Spleen (tissue), 11 donors: ENCODE results near the gene RNF225. TPM values are rescaled to one million over a fixed set of nuclear protein-coding genes. Genes with fewer than 3 reads are reported as not detected.

Experiments used
- DNase-seq: peaks from one replicate; pipeline ENCODE4 v3.0.0-alpha.2; 2020
- H3K27ac ChIP-seq, 8 donors: fragments of 200-600 bp; sonication (generic) in 7 of 8; 1 replicate in 4 of 8; 2 replicates in 4 of 8; pipeline versions ENCODE4 v1.5.0 to v1.8.0; 2016 to 2021; ENCODE audit warnings: inconsistent platforms in 4 of 8, mild to moderate bottlenecking in 4 of 8, moderate library complexity in 1 of 8
- H3K27me3 ChIP-seq, 7 donors: fragments of 200-600 bp; sonication (generic) in 6 of 7; replicated peaks in 1 of 7; 1 replicate in 4 of 7; 2 replicates in 3 of 7; pipeline versions ENCODE4 v1.5.0 to v1.8.0; 2016 to 2021; ENCODE audit warnings: inconsistent platforms in 3 of 7, mild to moderate bottlenecking in 1 of 7
- H3K36me3 ChIP-seq, 6 donors: fragments of 200-600 bp; sonication (generic) in 5 of 6; 1 replicate in 4 of 6; 2 replicates in 2 of 6; pipeline versions ENCODE4 v1.5.0 to v1.8.0; 2016 to 2021; ENCODE audit warnings: inconsistent platforms in 2 of 6
- H3K4me1 ChIP-seq, 6 donors: fragments of 200-600 bp; sonication (generic) in 5 of 6; 1 replicate in 3 of 6; 2 replicates in 3 of 6; pipeline versions ENCODE4 v1.5.0 to v1.8.0; 2016 to 2021; ENCODE audit warnings: inconsistent platforms in 3 of 6
- H3K4me3 ChIP-seq, 8 donors: fragments of 200-600 bp; sonication (generic) in 7 of 8; 1 replicate in 4 of 8; 2 replicates in 4 of 8; pipeline versions ENCODE4 v1.5.0 to v1.8.0; 2016 to 2021; ENCODE audit warnings: inconsistent platforms in 4 of 8, mild to moderate bottlenecking in 4 of 8, moderate library complexity in 2 of 8
- H3K9me3 ChIP-seq, 8 donors: fragments of 200-600 bp; sonication (generic) in 7 of 8; 1 replicate in 4 of 8; 2 replicates in 4 of 8; pipeline versions ENCODE4 v1.5.0 to v1.8.0; 2016 to 2021; ENCODE audit warnings: inconsistent platforms in 4 of 8
- POLR2A ChIP-seq, 3 donors: fragments of 450-650 bp; IDR thresholded peaks; one replicate each; pipeline ENCODE4 v1.5.1; 2017; ENCODE audit warnings: antibody characterized with exemption in 3 of 3, mild to moderate bottlenecking in 1 of 3
- POLR2AphosphoS5 ChIP-seq, 3 donors: sonication (generic); formaldehyde crosslinking; IDR thresholded peaks; one replicate each; pipeline ENCODE4 v1.5.1; 2017; ENCODE audit warnings: antibody characterized with exemption in 3 of 3
- WGBS, 5 donors: extraction: QIAGEN DNeasy Blood & Tissue Kit in 3 of 5; methylation state at CpG; one replicate each; pipeline versions ENCODE4 v1.1.5 to v1.1.7; 2013 to 2018; 5-methylcytosine and 5-hydroxymethylcytosine counted together
- intact Hi-C: fragments of 100-400 bp; cut with DNase I; formaldehyde crosslinking; loops from one replicate; pipeline ENCODE4 v1.15.0; 2023; ENCODE audit warnings: low total_unique reads
- polyA plus RNA-seq, 3 donors: library from polyadenylated mRNA; stranded (reverse); fragments of 200-250 nt; gene quantifications; one replicate each; pipeline ENCODE4 v1.2.1, GENCODE V29; 2013
- total RNA-seq, 7 donors: library from RNA; depleted of rRNA in 3 of 7; stranded (reverse); fragments of >200 nt in 3 of 7; fragmentation: NEBNext Ultra II Directional in 4 of 7; extraction: Animal tissue kit (Norgen Biotek cat#: 25700) in 4 of 7; gene quantifications; one replicate each; pipeline versions ENCODE4 v1.1.0 to v1.2.1, GENCODE V29; 2016 to 2021
- TF ChIP-seq, protein P1 (sequence below), 11 experiments: fragments of 200-600 bp in 7 of 11; fragments of 450-650 bp in 4 of 11; sonication (generic) in 4 of 11; IDR thresholded peaks in 8 of 11; conservative IDR thresholded peaks in 3 of 11; 1 replicate in 7 of 11; 2 replicates in 4 of 11; pipeline versions ENCODE4 v1.4.0 to v1.8.0; 2016 to 2021; ENCODE audit warnings: antibody characterized with exemption in 11 of 11, inconsistent platforms in 4 of 11, mild to moderate bottlenecking in 1 of 11
- donor health status: healthy with polysubstance abuse.
- donor health status: DM: no; HTN: no; CAD: no; lungs with moderate emphysema.
- donor health status: DM: no; HTN: no; CAD: no.
- donor health status: Bipolar disorder and iron deficiency.
- donor health status: healthy.
- donor health status: DM: no; HTN: no; CAD: no.
- donor health status: DM: yes; HTN: yes; CAD: no.

The RNF225 gene
- total and polyA plus RNA-seq, 10 donors: not detected

DNA sequence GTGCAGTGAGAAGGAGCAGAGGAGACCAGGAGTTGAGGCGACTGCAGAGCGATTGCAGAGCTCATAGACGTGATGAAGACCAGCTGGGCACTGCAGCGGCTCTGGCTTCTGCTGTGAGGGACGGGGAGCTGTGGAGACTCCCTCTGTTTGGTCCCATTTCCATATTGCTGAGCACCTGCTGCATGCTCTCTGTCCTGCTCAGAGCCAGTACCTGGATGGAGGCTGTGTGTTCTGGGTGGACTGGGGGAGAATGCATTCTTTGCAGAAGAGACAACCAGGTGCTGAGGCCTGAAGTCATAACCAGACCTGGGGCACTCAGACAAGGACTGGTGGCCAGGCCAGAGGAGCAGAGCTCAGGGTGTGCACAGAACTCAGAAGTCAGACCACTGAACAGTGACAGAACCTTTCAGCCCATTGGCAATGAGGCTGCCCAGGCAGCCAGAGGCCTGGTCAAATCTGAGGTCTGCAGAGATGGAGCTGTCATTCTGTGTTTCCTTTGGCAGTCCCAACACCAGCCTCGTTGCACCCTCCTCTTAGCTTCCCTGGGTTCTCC lies 40.9 kb upstream of the RNF225 start:
- peaks cover 0 to 48% (median 12%) of the 10 kb centered on the region in 7 donors for H3K27me3 ChIP-seq

DNA sequence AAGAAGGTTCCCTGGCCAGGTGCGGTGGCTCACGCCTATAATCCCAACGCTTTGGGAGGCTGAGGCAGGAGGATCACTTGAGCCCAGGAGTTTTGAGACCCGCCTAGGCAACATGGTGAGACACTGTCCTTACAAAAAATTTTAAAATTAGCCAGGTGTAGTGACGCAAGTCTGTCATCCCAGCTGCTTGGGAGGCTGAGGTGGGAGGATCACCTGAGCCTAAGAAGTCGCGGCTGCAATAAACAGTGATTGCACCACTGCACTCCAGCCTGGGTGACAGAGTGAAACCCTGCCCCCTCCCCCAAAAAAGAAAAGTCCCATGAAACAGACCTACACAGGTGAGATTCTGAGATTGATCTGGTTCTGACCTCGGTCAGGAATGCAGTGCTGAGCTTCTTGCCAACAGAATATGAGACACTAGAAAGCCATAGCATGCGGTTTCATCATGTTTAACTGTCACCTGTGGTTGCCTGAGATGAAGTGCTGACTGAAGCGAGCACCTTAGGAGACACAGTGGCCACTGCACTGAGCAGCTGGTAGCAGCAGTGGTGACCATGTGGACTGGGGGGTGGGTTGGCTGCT lies 40.1 kb upstream of the RNF225 start:
- Histone ChIP-seq H3K4me1 (peaks cover 18 to 43% (median 29%) of the 10 kb centered on the region in 6 donors), H3K36me3 (peaks cover 0 to 18% (median 3%) of the 10 kb centered on the region in 6 donors), H3K27ac (no peak overlapping the region), H3K4me3 (peak overlapping the region in 2 of 8 donors; percentile 54 to 70), H3K27me3 (peaks cover 0 to 42% (median 10%) of the 10 kb centered on the region in 7 donors), H3K9me3 (no peaks in the 10 kb centered on the region)
- WGBS, 5 donors: 88 to 94% (median 90%) methylated on average over 10 of the region's 10 CpGs
- DNase-seq: no peak
- TF ChIP-seq, protein P1, sequence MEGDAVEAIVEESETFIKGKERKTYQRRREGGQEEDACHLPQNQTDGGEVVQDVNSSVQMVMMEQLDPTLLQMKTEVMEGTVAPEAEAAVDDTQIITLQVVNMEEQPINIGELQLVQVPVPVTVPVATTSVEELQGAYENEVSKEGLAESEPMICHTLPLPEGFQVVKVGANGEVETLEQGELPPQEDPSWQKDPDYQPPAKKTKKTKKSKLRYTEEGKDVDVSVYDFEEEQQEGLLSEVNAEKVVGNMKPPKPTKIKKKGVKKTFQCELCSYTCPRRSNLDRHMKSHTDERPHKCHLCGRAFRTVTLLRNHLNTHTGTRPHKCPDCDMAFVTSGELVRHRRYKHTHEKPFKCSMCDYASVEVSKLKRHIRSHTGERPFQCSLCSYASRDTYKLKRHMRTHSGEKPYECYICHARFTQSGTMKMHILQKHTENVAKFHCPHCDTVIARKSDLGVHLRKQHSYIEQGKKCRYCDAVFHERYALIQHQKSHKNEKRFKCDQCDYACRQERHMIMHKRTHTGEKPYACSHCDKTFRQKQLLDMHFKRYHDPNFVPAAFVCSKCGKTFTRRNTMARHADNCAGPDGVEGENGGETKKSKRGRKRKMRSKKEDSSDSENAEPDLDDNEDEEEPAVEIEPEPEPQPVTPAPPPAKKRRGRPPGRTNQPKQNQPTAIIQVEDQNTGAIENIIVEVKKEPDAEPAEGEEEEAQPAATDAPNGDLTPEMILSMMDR (IDR thresholded peaks at IDR 0.05 in 8 of 11, conservative IDR thresholded peaks at IDR 0.05 in 3 of 11): no peak
- TF ChIP-seq POLR2A (IDR thresholded peaks at IDR 0.05) (no peak), POLR2AphosphoS5 (IDR thresholded peaks at IDR 0.05) (no peak)
- intact Hi-C loops: no loop called here

More for the DNA sequence above, 40.9 kb upstream of the RNF225 start:
- TF ChIP-seq POLR2AphosphoS5 (IDR thresholded peaks at IDR 0.05) (no peak), POLR2A (IDR thresholded peaks at IDR 0.05) (no peak)
- TF ChIP-seq, protein P1 (IDR thresholded peaks at IDR 0.05 in 8 of 11, conservative IDR thresholded peaks at IDR 0.05 in 3 of 11): no peak
- H3K9me3 ChIP-seq: no peaks in the 10 kb centered on the region
- no peak for DNase-seq
- H3K4me3 ChIP-seq: no peak overlapping the region
- 72 to 82% (median 77%) methylated on average over 6 of the region's 6 CpGs for WGBS, 5 donors
- peaks cover 18 to 51% (median 32%) of the 10 kb centered on the region in 6 donors for H3K4me1 ChIP-seq
- peaks cover 0 to 24% (median 3%) of the 10 kb centered on the region in 6 donors for H3K36me3 ChIP-seq
- H3K27ac ChIP-seq: no peak overlapping the region
- intact Hi-C loops: no loop called here

DNA sequence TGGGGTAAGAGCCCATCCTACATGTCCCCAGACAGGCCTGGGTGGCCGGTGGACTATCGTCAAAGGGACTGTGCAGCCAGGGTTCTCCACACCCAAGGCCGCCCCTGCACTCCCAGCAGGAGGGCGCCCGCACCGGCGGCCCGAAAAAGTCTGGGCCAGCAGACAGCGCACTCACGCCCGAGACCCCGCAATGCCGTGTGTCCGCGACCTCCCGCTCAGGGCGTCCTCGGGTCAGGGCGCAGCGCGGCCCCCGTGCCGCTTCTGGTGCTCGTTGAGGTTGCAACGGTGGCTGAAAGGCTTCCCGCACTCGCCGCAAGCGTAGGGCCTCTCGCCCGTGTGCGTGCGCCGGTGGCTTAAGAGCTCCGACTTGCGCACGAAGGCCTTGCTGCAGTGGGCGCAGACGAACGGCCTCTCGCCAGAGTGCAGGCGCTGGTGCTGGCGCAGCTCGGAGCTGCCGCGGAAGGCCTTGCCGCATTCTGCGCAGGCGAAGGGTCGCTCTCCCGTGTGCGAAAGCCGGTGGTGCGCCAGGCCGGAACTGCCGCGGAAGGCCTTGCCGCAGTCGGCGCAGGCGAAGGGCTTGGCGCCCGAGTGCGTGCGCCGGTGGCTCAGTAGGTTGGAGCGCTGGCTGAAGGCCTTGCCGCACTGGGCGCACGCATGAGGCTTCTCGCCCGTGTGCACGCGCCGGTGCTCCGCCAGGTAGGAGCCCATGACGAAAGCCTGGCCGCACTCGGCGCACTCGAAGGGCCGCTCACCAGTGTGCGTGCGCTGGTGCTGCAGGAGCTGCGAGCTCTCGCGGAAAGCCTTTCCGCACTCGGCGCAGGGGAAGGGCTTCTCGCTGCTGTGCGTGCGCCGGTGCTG lies 39.3 kb upstream of the RNF225 start:
- Histone ChIP-seq H3K36me3 (peaks cover 0 to 10% (median under 1%) of the 10 kb centered on the region in 6 donors), H3K27ac (peak overlapping the region in 5 of 8 donors; percentile 21 to 51 (median 36)), H3K9me3 (no peaks in the 10 kb centered on the region), H3K27me3 (peaks cover 0 to 34% (median 10%) of the 10 kb centered on the region in 7 donors), H3K4me1 (peaks cover 18 to 37% (median 28%) of the 10 kb centered on the region in 6 donors), H3K4me3 (peak overlapping the region; percentile 30 to 70 (median 50))
- intact Hi-C loops: no loop called here
- TF ChIP-seq, protein P1 (IDR thresholded peaks at IDR 0.05 in 8 of 11, conservative IDR thresholded peaks at IDR 0.05 in 3 of 11): no peak
- peak; percentile 33 to 80 (median 71) for TF ChIP-seq POLR2AphosphoS5 (IDR thresholded peaks at IDR 0.05)
- WGBS, 5 donors: 7 to 16% (median 10%) methylated on average over 19 to 94 of the region's 94 CpGs
- DNase-seq: no peak
